Panc1 (cell line): ENCODE data around the gene GYPA.
"Not testable (repeated sequence)": the region's sequence is repeated elsewhere in the genome, so short reads cannot be mapped to it uniquely, and the experiment has no call there.

Experiments
- CTCF ChIP-seq: fragments of 450-650 bp; IDR thresholded peaks from 2 replicates; pipeline ENCODE4 v1.5.1; 2017; ENCODE audit warnings: mild to moderate bottlenecking
- POLR2AphosphoS5 ChIP-seq: IDR thresholded peaks from 2 replicates; pipeline ENCODE4 v1.6.1; 2012; ENCODE audit warnings: mild to moderate bottlenecking, low read depth, low read length, moderate library complexity
- REST ChIP-seq, 2 experiments: IDR thresholded peaks; 2 replicates each; pipeline ENCODE4 v1.6.1; 2011 to 2012; ENCODE audit warnings: low read depth in 2 of 2, control low read depth in 1 of 2, low read length in 1 of 2, mild to moderate bottlenecking in 1 of 2, moderate library complexity in 1 of 2; ENCODE audit not compliant: insufficient read depth in 1 of 2
- SIN3A ChIP-seq: IDR thresholded peaks from 2 replicates; pipeline ENCODE4 v1.6.1; 2012; ENCODE audit warnings: low read depth, mild to moderate bottlenecking, low read length, moderate library complexity, borderline replicate concordance; ENCODE audit not compliant: insufficient read depth
- TCF7L2 ChIP-seq: IDR thresholded peaks from 2 replicates; pipeline ENCODE4 v1.6.1; 2011; ENCODE audit warnings: mild to moderate bottlenecking, low read depth, low read length, inconsistent platforms

DNA sequence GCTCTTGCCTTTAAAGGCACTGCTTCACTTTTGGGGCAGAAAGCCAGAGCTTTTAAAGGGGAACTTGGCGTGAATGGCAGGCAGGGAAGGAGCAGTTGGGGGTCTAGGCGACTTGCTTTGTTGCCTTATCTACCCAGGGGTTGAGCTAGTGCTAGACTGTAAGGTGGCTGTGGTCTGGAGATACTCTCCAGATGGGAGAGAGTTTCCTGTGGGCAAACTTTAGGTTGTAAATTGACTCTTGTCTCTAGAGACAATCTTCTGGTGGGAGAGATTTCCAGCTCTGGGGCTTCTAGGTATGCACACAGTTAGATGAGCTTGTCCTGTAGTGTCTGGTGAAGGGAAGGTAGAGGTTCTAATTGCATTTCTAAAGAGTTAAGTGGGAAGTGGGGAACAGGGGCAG lies 61.8 kb downstream of the GYPA start:
- TF ChIP-seq CTCF; REST (IDR thresholded peaks at IDR 0.05; ENCODE audit: insufficient read depth in 1 of 2, low read depth in 2 of 2, low read length in 1 of 2); SIN3A; POLR2AphosphoS5; TCF7L2: not testable (repeated sequence)
